ENCODE data around the gene CLEC2D.

DNA sequence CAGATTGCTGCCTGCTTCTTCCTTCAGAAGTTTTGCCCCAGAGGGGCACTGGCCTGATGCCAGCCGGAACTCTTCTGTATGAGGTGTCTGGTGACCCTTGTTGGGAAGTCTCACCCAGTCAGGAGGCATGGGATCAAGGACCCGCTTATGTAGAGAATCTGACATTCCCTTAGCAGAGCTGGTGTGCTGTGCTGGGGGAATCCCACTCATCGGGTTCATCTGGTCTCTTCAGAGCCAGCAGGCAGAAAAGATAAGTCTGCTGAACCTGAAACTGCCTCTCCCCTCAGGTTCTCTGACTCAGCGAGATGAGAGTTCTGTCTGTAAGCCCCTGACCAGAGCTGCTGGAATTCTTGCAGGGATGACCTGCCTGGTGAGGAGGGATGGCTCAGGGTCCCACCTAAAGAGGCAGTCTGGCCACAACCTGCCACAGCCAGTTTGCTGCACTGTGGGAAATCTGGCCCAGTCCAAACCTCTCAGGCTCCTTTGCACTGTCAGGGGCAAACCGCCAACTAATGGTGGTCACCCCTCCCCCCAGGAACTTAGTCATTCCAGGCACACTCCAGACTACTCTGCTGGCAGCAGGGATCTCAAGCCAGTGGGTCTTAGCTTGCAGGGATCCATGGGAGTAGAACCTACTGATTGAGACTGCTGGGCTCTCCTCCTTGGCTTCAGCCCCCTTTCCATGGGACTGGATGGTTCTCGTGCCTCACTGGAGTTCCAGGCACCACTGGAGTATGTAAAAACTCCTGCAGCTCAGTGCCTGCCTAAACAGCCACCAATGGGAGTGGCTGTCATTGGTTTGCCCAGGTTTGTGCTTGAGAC, 4.1 kb downstream of the CLEC2D start:
- TF ChIP-seq, protein P1, sequence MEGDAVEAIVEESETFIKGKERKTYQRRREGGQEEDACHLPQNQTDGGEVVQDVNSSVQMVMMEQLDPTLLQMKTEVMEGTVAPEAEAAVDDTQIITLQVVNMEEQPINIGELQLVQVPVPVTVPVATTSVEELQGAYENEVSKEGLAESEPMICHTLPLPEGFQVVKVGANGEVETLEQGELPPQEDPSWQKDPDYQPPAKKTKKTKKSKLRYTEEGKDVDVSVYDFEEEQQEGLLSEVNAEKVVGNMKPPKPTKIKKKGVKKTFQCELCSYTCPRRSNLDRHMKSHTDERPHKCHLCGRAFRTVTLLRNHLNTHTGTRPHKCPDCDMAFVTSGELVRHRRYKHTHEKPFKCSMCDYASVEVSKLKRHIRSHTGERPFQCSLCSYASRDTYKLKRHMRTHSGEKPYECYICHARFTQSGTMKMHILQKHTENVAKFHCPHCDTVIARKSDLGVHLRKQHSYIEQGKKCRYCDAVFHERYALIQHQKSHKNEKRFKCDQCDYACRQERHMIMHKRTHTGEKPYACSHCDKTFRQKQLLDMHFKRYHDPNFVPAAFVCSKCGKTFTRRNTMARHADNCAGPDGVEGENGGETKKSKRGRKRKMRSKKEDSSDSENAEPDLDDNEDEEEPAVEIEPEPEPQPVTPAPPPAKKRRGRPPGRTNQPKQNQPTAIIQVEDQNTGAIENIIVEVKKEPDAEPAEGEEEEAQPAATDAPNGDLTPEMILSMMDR (IDR thresholded peaks at IDR 0.05; ENCODE audit: extremely low read depth in 1 of 2, insufficient read depth in 1 of 2, low read depth in 1 of 2, low read length in 2 of 2) = no peak
- TF ChIP-seq POLR2A (IDR thresholded peaks at IDR 0.05; ENCODE audit: low read depth, low read length) = no peak
- TF ChIP-seq, protein P2, sequence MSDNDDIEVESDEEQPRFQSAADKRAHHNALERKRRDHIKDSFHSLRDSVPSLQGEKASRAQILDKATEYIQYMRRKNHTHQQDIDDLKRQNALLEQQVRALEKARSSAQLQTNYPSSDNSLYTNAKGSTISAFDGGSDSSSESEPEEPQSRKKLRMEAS (IDR thresholded peaks at IDR 0.05; ENCODE audit: insufficient read depth, insufficient read length) = no peak
- TF ChIP-seq EZH2 (IDR thresholded peaks at IDR 0.05; ENCODE audit: borderline replicate concordance, low read depth, low read length, severe bottlenecking) = no peak

Measured in endothelial cell of umbilical vein (primary cell).